Body of pancreas (tissue), 4 donors: Measurements from ENCODE around the gene BANF2.

Source experiments
- POLR2A ChIP-seq, 3 donors: fragments of 450-650 bp; IDR thresholded peaks; one replicate each; pipeline ENCODE4 v1.6.1; 2016; ENCODE audit warnings: antibody characterized with exemption in 3 of 3, mild to moderate bottlenecking in 2 of 3
- TF ChIP-seq, protein P1 (sequence below), 7 experiments: fragments of 450-650 bp in 4 of 7; fragments of 200-600 bp in 3 of 7; sonication (generic) in 3 of 7; IDR thresholded peaks; one replicate each; pipeline ENCODE4 v1.5.1; 2016 to 2019; ENCODE audit warnings: antibody characterized with exemption in 7 of 7

- TF ChIP-seq, protein P1, sequence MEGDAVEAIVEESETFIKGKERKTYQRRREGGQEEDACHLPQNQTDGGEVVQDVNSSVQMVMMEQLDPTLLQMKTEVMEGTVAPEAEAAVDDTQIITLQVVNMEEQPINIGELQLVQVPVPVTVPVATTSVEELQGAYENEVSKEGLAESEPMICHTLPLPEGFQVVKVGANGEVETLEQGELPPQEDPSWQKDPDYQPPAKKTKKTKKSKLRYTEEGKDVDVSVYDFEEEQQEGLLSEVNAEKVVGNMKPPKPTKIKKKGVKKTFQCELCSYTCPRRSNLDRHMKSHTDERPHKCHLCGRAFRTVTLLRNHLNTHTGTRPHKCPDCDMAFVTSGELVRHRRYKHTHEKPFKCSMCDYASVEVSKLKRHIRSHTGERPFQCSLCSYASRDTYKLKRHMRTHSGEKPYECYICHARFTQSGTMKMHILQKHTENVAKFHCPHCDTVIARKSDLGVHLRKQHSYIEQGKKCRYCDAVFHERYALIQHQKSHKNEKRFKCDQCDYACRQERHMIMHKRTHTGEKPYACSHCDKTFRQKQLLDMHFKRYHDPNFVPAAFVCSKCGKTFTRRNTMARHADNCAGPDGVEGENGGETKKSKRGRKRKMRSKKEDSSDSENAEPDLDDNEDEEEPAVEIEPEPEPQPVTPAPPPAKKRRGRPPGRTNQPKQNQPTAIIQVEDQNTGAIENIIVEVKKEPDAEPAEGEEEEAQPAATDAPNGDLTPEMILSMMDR (IDR thresholded peaks at IDR 0.05), result no peak
- TF ChIP-seq POLR2A (IDR thresholded peaks at IDR 0.05), result no peak
Observed at GRCh38 chr20:17735959-17736621, 36.3 kb downstream of the BANF2 start.
